ENCODE measurements around the gene NR6A1. TPM values are rescaled to one million over a fixed set of nuclear protein-coding genes. Genes with fewer than 3 reads are reported as not detected.

The NR6A1 gene
- total and polyA plus RNA-seq, 2 of the 8 experiments (the other 6 are each of a cell fraction or from before 2014, with no cell fraction given), result 93.2 to 237 TPM

- H2BK120ac ChIP-seq (replicated peaks; ENCODE audit: low read depth, low read length), result no peak overlapping the region
- 0 out of 8 replicates have a peak, but pooled peaks cover 0 to 2% (median 0%) of the 10 kb centered on the region in 4 experiments for H3K36me3 ChIP-seq (ENCODE audit: control insufficient read depth in 2 of 4, insufficient read depth in 4 of 4, low read length in 3 of 4)
- H3K9ac ChIP-seq (replicated peaks in 1 of 4; ENCODE audit: extremely low read depth in 1 of 4, low read depth in 3 of 4, low read length in 3 of 4), result no peak overlapping the region
- ChIA-PET CTCF (ENCODE audit: partially characterized antibody) (interaction anchor here (0.7 kb wide), 1 partner anchor 33 kb away, joined by 3 read pairs; no protein-coding TSS in a partner anchor), POLR2A (ENCODE audit: partially characterized antibody) (interaction anchor here (1.0 to 1.8 kb wide), 2 partner anchors 9 to 21 kb away, joined by 3 to 4 read pairs; no protein-coding TSS in a partner anchor)
- no peaks in the 10 kb centered on the region for H3K23me2 ChIP-seq (ENCODE audit: low read depth, low read length)
- H2BK20ac ChIP-seq (ENCODE audit: low read length), result no peak overlapping the region
- H3K4me2 ChIP-seq (ENCODE audit: insufficient read depth in 1 of 2, low read depth in 2 of 2, low read length in 2 of 2), result no peak overlapping the region
- H3K14ac ChIP-seq (ENCODE audit: insufficient read length), result no peak overlapping the region
- H3K56ac ChIP-seq (replicated peaks; ENCODE audit: insufficient read length, low read depth, low read length), result no peak overlapping the region
- H2BK12ac ChIP-seq (ENCODE audit: low read depth, low read length), result no peak overlapping the region
- peaks cover 0 to 7% (median 0%) of the 10 kb centered on the region in 4 experiments; a peak in 2 of 7 replicates for H3K4me1 ChIP-seq (replicated peaks in 1 of 4; ENCODE audit: control insufficient read depth in 3 of 4, insufficient read depth in 4 of 4, low read length in 3 of 4)
- no peak overlapping the region for H2AFZ ChIP-seq (ENCODE audit: low read length)
- TF ChIP-seq ASH2L (IDR thresholded peaks at IDR 0.05; ENCODE audit: low read length) (no peak), CTBP2 (IDR thresholded peaks at IDR 0.05; ENCODE audit: borderline replicate concordance, insufficient read depth, insufficient read length, low read length) (no peak), KDM1A (IDR thresholded peaks at IDR 0.05; ENCODE audit: borderline replicate concordance, low read length) (no peak), RNF2 (IDR thresholded peaks at IDR 0.05; ENCODE audit: borderline replicate concordance, low read depth, low read length, missing control alignments, poor library complexity, severe bottlenecking) (no peak), RFX5 (IDR thresholded peaks at IDR 0.05; ENCODE audit: borderline replicate concordance, low read depth, low read length) (no peak), JUND (IDR thresholded peaks at IDR 0.05; ENCODE audit: low read length) (no peak), SIRT6 (IDR thresholded peaks at IDR 0.05; ENCODE audit: low read length) (no peak), POLR2A (IDR thresholded peaks at IDR 0.05; ENCODE audit: control extremely low read depth in 1 of 2, low read depth in 2 of 2, low read length in 2 of 2) (no peak), TAF1 (IDR thresholded peaks at IDR 0.05; ENCODE audit: low read depth, low read length) (no peak), YY1 (IDR thresholded peaks at IDR 0.05; ENCODE audit: low read depth, low read length) (no peak)
- no peaks in the 10 kb centered on the region for H3K9me3 ChIP-seq (ENCODE audit: insufficient read depth in 2 of 2, low read depth in 1 of 2, low read length in 1 of 2)
- peaks cover 5% of the 10 kb centered on the region for H3K79me1 ChIP-seq (ENCODE audit: low read depth, low read length)
- H3K27me3 ChIP-seq (replicated peaks in 1 of 4; ENCODE audit: control insufficient read depth in 3 of 4, extremely low read depth in 1 of 4, insufficient read depth in 3 of 4, low read length in 3 of 4), result no peaks in the 10 kb centered on the region
- no peak overlapping the region for H3K18ac ChIP-seq (ENCODE audit: extremely low read depth, low read length)
- peaks cover 3 to 4% of the 10 kb centered on the region in 2 experiments for H4K20me1 ChIP-seq (replicated peaks in 1 of 2; ENCODE audit: control insufficient read depth in 1 of 2, insufficient read depth in 2 of 2, low read length in 2 of 2)
- no peak overlapping the region for H3K4ac ChIP-seq (replicated peaks; ENCODE audit: insufficient read length, low read depth, low read length)
- no peak overlapping the region for H2AK5ac ChIP-seq (ENCODE audit: low read depth, low read length)
- DNase-seq (ENCODE audit: low read depth in 1 of 2, low spot score in 2 of 2) (no peak), FAIRE-seq (no peak)
- 93% methylated on average over 4 of the region's 4 CpGs; no CpG with 5 or more reads in 1 of the 2 experiments for WGBS, 2 experiments (ENCODE audit: extremely low coverage in 1 of 2, insufficient coverage in 1 of 2, insufficient read length in 1 of 2, insufficient replicate concordance in 2 of 2, low coverage in 1 of 2, low lambda C conversion rate in 2 of 2, missing lambda C conversion rate in 1 of 2)
- H3K23ac ChIP-seq (ENCODE audit: insufficient read length), result no peak overlapping the region
- no peak overlapping the region for H3K27ac ChIP-seq (ENCODE audit: low read depth, low read length)
- peaks cover 0 to 86% of the 10 kb centered on the region in 2 experiments; a peak in 3 of 4 replicates for H3K79me2 ChIP-seq (ENCODE audit: control insufficient read depth in 1 of 2, insufficient read depth in 2 of 2, low read length in 2 of 2)
- H2BK15ac ChIP-seq (ENCODE audit: low read length), result no peak overlapping the region
- no peak overlapping the region for H2BK5ac ChIP-seq (ENCODE audit: low read depth, low read length)
- no peak overlapping the region for H4K5ac ChIP-seq (ENCODE audit: insufficient read length, low read depth, low read length)
- H4K8ac ChIP-seq (ENCODE audit: extremely low read depth, insufficient read depth, low read length), result no peak overlapping the region
- H3K4me3 ChIP-seq (ENCODE audit: extremely low read depth in 1 of 4, insufficient read depth in 2 of 4, low read depth in 3 of 4, low read length in 4 of 4), result no peak overlapping the region
- H4K91ac ChIP-seq (replicated peaks; ENCODE audit: insufficient read length, low read length), result no peak overlapping the region
Measured at GRCh38 chr9:124741149-124741548, 30.0 kb downstream of the NR6A1 start.

All from H1 (cell line).